Measurements from ENCODE around the gene GLRX. TPM values are rescaled to one million over a fixed set of nuclear protein-coding genes. Genes with fewer than 3 reads are reported as not detected.

Gene GLRX
- total and polyA plus RNA-seq, 2 of the 13 experiments (the other 11 are each of a cell fraction or from before 2014, with no cell fraction given): 63.8 to 499 TPM

- Histone ChIP-seq H3K79me2 (ENCODE audit: insufficient read depth, low read length) (peaks cover 9% of the 10 kb centered on the region), H3K4me1 (ENCODE audit: insufficient read depth, low read length) (peaks cover 68% of the 10 kb centered on the region), H3K9me3 (ENCODE audit: low read length) (no peaks in the 10 kb centered on the region), H3K4me2 (ENCODE audit: low read depth, low read length) (peak overlapping the region; percentile 64), H3K4me3 (replicated peaks in 1 of 3; ENCODE audit: insufficient read depth in 1 of 3, low read depth in 2 of 3, low read length in 3 of 3) (0 out of 6 replicates have a peak overlapping the region, but pooled peaks of 1 of the 3 experiments have one; percentile 3), H4K20me1 (ENCODE audit: insufficient read depth, low read length) (no peaks in the 10 kb centered on the region), H3K27me3 (ENCODE audit: control insufficient read depth in 1 of 2, insufficient read depth in 2 of 2, low read length in 2 of 2) (no peaks in the 10 kb centered on the region), H2AFZ (ENCODE audit: low read length) (no peak overlapping the region), H3K9ac (ENCODE audit: insufficient read depth, low read depth, low read length) (peak overlapping the region; percentile 34; the same call in 1 of the 2 replicates), H3K27ac (ENCODE audit: extremely low read length, insufficient read depth, low read length) (peak overlapping the region; percentile 71), H3K36me3 (replicated peaks in 1 of 2; ENCODE audit: control insufficient read depth in 1 of 2, insufficient read depth in 2 of 2, low read length in 2 of 2) (no peaks in the 10 kb centered on the region)
- WGBS (ENCODE audit: low lambda C conversion rate): 87% methylated on average over 8 of the region's 8 CpGs
- TF ChIP-seq ZNF746 (CRISPR knock-in tag; IDR thresholded peaks at IDR 0.05) (0 out of 2 replicates have a peak, but pooled peaks have one; percentile 4), ZBTB38 (CRISPR knock-in tag; IDR thresholded peaks at IDR 0.05) (no peak), ZSCAN29 (CRISPR knock-in tag; conservative IDR thresholded peaks at IDR 0.05) (0 out of 2 replicates have a peak, but pooled peaks have one; percentile 4), ZSCAN20 (CRISPR knock-in tag; IDR thresholded peaks at IDR 0.05; ENCODE audit: borderline replicate concordance) (0 out of 2 replicates have a peak, but pooled peaks have one; percentile 12), RARG (CRISPR knock-in tag; IDR thresholded peaks at IDR 0.05; ENCODE audit: low read depth) (0 out of 2 replicates have a peak, but pooled peaks have one; percentile 18), ZFP36L1 (CRISPR knock-in tag; IDR thresholded peaks at IDR 0.05) (peak; percentile 1; the same call in 1 of the 2 replicates), GZF1 (CRISPR knock-in tag; IDR thresholded peaks at IDR 0.05) (no peak)
- TF ChIP-seq, protein P1, sequence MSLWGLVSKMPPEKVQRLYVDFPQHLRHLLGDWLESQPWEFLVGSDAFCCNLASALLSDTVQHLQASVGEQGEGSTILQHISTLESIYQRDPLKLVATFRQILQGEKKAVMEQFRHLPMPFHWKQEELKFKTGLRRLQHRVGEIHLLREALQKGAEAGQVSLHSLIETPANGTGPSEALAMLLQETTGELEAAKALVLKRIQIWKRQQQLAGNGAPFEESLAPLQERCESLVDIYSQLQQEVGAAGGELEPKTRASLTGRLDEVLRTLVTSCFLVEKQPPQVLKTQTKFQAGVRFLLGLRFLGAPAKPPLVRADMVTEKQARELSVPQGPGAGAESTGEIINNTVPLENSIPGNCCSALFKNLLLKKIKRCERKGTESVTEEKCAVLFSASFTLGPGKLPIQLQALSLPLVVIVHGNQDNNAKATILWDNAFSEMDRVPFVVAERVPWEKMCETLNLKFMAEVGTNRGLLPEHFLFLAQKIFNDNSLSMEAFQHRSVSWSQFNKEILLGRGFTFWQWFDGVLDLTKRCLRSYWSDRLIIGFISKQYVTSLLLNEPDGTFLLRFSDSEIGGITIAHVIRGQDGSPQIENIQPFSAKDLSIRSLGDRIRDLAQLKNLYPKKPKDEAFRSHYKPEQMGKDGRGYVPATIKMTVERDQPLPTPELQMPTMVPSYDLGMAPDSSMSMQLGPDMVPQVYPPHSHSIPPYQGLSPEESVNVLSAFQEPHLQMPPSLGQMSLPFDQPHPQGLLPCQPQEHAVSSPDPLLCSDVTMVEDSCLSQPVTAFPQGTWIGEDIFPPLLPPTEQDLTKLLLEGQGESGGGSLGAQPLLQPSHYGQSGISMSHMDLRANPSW (CRISPR knock-in tag; IDR thresholded peaks at IDR 0.05; ENCODE audit: borderline replicate concordance): 0 out of 2 replicates have a peak, but pooled peaks have one; percentile 3
- ChIA-PET POLR2A (interaction anchor here (1.0 to 4.4 kb wide), 6 partner anchors 21 to 479 kb away, joined by 3 to 32 read pairs (median 7); partner anchors contain the start of gene GLRX), CTCF (ENCODE audit: low intra/inter-chr PET ratio, low total read pairs) (interaction anchor here (1.3 kb wide), 1 partner anchor 35 kb away, joined by 5 read pairs; no protein-coding TSS in a partner anchor)
- FAIRE-seq: no peak
- intact Hi-C loops (cut with micrococcal nuclease; ENCODE audit: unreplicated experiment): loop anchor here (2.0 to 5.0 kb wide), 3 partner anchors 31 to 479 kb away; no protein-coding TSS in a partner anchor
- no peak for ATAC-seq
- in situ Hi-C loops (cut with HindIII; ENCODE audit: extremely low pct_ligation_motif_present, low pct_unique_long_range_greater_than_20kb): loop anchor here (5.0 kb wide), 2 partner anchors 99 to 479 kb away; no protein-coding TSS in a partner anchor
- BruUV-seq (replicated peaks): no TSS peak
- DNase-seq (ENCODE audit: low spot score): peak; percentile 32
Observed at GRCh38 chr5:95858023-95858461, 35.5 kb upstream of the GLRX start.

Measured in HepG2 (cell line).